Measurements from ENCODE around the gene PTPRE.
"Not testable (repeated sequence)": the region's sequence is repeated elsewhere in the genome, so short reads cannot be mapped to it uniquely, and the experiment has no call there.

The PTPRE gene

GRCh38 chr10:127986531-127987466 is 79.9 kb downstream of the PTPRE start:
- DNase-seq, result no peak

GRCh38 chr10:127987467-127988380 is 80.8 kb downstream of the PTPRE start:
- no peak for DNase-seq

- DNase-seq, result no peak
These were observed 82.6 kb downstream of the PTPRE start for GRCh38 chr10:127989481-127990012.

DNA sequence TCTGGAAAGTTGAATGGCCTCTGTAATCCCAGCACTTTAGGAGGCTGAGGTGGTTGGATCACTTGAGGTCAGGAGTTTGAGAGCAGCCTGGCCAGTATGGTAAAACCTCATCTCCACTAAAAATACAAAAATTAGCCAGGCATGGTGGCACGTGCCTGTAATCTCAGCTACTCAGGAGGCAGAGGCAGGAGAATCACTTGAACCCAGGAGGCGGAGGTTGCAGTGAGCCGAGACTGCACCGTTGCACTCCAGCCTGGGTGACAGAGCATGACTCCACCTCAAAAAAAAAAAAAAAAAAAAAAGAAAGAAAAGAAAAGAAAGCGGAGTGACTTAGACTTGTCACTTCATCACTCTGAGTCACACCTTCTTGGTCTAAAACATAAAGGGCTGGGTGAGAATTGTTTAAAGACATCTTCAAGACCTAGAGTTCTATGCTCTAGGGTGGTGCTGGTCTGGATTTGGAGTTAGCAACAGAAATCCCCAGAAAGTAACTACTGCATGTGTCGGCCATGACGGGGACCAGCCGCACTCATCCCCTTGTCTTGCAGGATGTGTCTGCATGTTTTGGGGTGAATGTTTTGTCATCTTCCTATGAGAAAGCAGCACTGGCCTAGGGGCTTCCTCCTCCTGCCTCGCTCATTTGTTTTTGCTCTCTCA is 83.4 kb downstream of the PTPRE start:
- not testable (repeated sequence) for DNase-seq

DNA sequence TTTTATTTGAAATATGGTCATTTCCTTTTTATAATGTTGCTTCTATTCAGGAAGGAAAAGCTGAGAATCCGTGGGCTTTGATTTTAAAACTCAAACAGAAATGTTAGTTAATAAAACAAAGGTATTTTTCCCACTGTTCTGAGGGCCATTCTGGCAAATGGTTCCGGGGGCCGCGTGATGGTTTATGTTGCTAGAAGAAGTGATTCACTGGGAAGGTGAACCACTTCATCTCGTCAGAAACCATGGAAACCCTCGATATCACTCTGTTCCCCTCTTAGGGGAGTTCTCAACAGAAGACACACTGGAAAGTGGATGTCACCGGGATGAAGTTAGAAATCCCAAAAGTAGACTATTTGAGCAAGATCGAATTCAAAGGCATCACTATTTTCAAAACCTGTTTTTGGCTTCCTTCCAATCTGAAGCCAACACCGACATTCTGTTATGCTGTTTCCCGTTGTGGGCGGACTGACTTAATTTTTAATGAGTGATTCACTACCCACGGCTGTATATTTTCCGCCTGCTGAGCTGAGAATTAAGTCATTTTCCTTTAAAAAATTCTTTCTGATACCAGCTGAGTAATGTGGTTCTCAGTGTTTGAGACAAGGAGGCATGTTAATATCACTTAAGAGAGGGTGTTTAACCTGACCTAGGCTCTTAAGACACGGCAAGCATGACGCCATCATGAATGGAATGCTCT is 84.1 kb downstream of the PTPRE start:
- no peak for DNase-seq

- DNase-seq, result no peak
These were observed 84.8 kb downstream of the PTPRE start for GRCh38 chr10:127991543-127992255.

GRCh38 chr10:127992376-127992775 is 85.5 kb downstream of the PTPRE start:
- no peak for DNase-seq

DNA sequence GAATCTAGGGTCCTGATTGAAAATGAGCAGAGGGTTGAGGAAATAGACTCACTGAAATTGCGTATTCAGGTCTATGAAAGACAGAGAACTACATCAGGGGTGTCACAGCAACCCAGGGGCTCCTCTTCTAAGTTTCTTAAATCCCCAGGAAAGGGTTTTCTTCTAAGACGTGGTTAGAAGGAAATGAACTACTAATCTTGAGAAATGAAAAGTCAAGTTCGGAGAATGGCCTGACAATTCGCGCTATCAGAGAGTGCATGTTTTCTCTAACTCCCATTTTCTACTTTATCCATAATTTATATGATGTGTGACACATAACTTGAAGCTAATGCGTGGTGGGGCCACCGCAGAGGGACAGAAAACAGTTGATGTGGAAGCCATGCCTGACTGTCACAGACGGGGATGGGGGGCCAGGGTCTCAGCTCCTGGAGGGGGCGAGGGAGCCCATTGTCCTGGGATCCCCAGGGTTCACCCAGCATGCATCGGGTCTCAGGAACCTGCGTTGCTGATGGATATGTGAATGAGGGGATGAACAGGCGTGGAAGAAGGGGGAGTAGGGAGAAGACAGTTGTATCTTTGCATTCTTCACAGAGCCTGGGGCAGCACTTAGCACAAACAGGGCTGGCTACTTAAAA is 86.3 kb downstream of the PTPRE start:
- no peak for DNase-seq

DNA sequence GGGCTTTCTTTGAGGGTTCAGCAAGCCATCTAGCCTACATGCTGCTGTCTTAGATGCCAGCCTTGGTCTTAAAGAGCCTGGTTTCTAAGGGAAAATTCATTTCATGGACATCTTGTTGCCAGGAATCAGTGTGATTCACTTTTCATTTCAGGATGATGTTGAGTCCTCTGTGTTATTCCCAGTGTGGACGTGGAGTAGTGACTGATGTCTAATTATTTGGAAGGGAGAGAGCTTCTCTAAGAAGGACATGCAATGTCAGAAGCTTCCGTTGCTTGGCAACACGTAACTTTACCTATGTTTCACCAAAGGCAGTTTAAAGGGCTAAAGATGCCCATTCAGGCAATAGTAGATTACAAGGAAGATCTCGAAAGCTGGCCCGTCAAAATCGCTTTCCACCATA is 89.0 kb downstream of the PTPRE start:
- DNase-seq, result no peak

GRCh38 chr10:127996586-127996985 is 89.7 kb downstream of the PTPRE start:
- no peak for DNase-seq

- DNase-seq, result no peak
These were observed 90.4 kb downstream of the PTPRE start for GRCh38 chr10:127997271-127997670.

DNA sequence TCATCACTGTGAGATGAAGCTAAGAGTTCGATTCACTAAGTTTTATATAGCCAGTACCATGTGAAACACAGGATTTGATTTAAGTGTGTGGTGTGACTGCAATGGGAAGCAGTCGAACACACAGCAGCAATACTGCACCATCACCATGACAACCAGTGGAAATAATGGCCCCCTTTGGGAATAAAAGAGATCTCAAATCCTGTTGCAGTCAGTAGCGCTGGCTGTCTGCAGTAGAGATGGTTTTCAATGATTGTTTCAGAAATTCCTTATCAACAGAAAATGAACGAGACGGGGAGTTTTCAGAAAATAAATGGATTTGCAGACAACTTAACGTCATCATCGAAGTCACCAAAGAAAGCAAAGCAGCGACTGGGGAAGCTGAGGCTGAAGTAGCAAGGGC is 91.0 kb downstream of the PTPRE start:
- no peak for DNase-seq

- DNase-seq, result no peak
These were observed 91.7 kb downstream of the PTPRE start for GRCh38 chr10:127998501-127999144.

- DNase-seq, result no peak
These were observed 92.6 kb downstream of the PTPRE start for GRCh38 chr10:127999297-128000129.

GRCh38 chr10:128000471-128001362 is 93.8 kb downstream of the PTPRE start:
- DNase-seq, result no peak

GRCh38 chr10:128001363-128001745 is 94.5 kb downstream of the PTPRE start:
- no peak for DNase-seq

- DNase-seq, result no peak
These were observed 94.9 kb downstream of the PTPRE start for GRCh38 chr10:128001849-128002248.

DNA sequence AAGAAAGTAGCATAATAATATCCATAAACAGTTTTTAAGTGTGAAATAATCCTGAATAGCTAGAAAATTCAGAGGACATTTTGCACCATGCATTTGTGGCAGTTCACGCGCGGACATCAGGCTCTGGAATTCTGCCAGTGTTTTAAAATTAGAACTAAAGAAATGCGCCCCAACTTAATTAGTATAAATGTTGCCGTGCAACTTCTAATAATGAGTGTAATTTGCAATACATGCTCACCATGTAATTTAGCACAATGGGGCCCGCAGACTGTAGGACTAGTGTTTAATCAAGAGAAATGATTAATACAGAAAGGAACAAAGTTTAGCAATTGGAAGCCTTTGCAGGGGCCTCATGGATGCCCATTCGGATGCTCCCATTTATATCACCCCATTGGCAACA is 96.6 kb downstream of the PTPRE start:
- DNase-seq, result no peak

GRCh38 chr10:128005858-128006257 is 99.0 kb downstream of the PTPRE start:
- no peak for DNase-seq

Data from activated effector memory CD4-positive, alpha-beta T cell treated with Interleukin-2 at 50 U/mL for 16 hours (primary cell).